ENCODE data around the gene ANXA11.

GRCh38 chr10:80197972-80198916 is 7.1 kb downstream of the ANXA11 start:
- TF ChIP-seq EZH2 (IDR thresholded peaks at IDR 0.05; ENCODE audit: borderline replicate concordance, low read depth, low read length, severe bottlenecking) (no peak), CTCF (IDR thresholded peaks at IDR 0.05; ENCODE audit: borderline replicate concordance, extremely low read depth, low read length, poor library complexity, severe bottlenecking) (no peak)

All from DND-41 (cell line).